ENCODE data around the gene CLPTM1. TPM values are rescaled to one million over a fixed set of nuclear protein-coding genes. Genes with fewer than 3 reads are reported as not detected.

CLPTM1 gene
- total and polyA plus RNA-seq, 9 of the 15 experiments (the other 6 are each of a cell fraction or from before 2014, with no cell fraction given): 0.37 to 96.0 (median 27.5) TPM

DNA sequence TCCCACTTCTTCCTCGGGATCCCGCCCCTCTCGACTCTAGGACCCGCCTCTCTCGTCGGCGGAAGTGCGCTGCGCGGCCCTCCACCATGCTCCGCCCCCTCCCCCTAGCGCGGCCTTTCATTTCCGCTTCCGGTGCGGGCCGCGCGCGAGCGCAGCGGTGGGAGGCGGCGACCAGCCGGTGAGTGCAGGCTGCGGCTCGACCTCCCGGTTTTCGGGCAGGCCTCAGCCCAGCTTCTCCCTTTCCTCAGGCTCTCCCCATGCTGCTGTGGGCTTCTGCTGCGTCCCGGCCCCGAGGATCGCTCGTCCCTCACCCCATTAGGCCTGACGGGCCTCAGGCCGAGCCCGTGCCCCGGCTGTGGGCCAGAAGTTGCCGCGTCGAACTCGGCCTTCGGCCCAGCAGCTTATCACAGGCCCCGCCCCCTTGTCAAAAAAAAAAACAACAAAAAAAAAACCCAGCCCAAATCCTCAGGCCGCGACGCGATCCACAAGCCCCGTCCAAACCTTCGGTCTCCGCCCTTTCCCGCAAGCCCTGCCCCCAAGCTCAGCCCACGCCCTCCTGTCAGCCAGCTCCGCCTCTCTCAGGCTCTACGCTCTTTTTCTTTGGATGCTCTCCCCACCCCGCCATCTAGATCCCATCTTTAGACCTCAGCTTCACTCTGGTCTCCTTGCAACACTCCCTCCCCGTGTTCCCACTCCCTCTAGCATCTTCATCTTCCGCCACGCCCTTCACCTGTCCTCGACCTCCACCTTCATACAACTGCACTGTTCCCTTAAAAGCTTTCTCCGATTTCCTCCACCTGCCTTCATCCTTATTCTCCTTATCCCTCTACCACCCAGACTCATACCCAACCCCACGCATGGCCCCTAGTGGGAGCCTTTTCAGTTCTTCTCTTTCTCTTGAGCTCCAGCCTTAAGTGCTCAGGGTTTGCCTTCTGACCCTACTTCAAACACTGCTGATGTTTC lies 84.0 kb downstream of the CLPTM1 start, which contains the start of gene CLASRP (continued):
- no peak for TF ChIP-seq MGA (IDR thresholded peaks at IDR 0.05)
- TF ChIP-seq, protein P1, sequence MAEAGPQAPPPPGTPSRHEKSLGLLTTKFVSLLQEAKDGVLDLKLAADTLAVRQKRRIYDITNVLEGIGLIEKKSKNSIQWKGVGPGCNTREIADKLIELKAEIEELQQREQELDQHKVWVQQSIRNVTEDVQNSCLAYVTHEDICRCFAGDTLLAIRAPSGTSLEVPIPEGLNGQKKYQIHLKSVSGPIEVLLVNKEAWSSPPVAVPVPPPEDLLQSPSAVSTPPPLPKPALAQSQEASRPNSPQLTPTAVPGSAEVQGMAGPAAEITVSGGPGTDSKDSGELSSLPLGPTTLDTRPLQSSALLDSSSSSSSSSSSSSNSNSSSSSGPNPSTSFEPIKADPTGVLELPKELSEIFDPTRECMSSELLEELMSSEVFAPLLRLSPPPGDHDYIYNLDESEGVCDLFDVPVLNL (CRISPR knock-in tag; IDR thresholded peaks at IDR 0.05; ENCODE audit: low read depth): 0 out of 2 replicates have a peak, but pooled peaks have one; percentile 32
- TF ChIP-seq, protein P2, sequence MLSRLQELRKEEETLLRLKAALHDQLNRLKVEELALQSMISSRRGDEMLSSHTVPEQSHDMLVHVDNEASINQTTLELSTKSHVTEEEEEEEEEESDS (CRISPR knock-in tag; IDR thresholded peaks at IDR 0.05): no peak
- TF ChIP-seq KLF13 (tag; IDR thresholded peaks at IDR 0.05; ENCODE audit: borderline replicate concordance, low read depth): no peak; the same call in 1 of the 2 replicates
- no peak for TF ChIP-seq CLOCK (CRISPR knock-in tag; IDR thresholded peaks at IDR 0.05; ENCODE audit: borderline replicate concordance)
- no peak for TF ChIP-seq CEBPB (tag; IDR thresholded peaks at IDR 0.05)
- TF ChIP-seq TSC22D4 (tag; IDR thresholded peaks at IDR 0.05): no peak
- no peak for TF ChIP-seq SRSF1 (IDR thresholded peaks at IDR 0.05; ENCODE audit: low read depth, low read length)
- no peak for TF ChIP-seq ZBTB8A (IDR thresholded peaks at IDR 0.05; ENCODE audit: partially characterized antibody)

Measured in K562 (cell line).